OCI-M2 (cell line): ENCODE measurements around the gene FOXO6.

ENCODE experiments used
- DNase-seq: peaks from one replicate; lab custom pipeline; 2025; ENCODE audit not compliant: unreplicated experiment; lab: John Stamatoyannopoulos, UW

FOXO6 gene

DNA sequence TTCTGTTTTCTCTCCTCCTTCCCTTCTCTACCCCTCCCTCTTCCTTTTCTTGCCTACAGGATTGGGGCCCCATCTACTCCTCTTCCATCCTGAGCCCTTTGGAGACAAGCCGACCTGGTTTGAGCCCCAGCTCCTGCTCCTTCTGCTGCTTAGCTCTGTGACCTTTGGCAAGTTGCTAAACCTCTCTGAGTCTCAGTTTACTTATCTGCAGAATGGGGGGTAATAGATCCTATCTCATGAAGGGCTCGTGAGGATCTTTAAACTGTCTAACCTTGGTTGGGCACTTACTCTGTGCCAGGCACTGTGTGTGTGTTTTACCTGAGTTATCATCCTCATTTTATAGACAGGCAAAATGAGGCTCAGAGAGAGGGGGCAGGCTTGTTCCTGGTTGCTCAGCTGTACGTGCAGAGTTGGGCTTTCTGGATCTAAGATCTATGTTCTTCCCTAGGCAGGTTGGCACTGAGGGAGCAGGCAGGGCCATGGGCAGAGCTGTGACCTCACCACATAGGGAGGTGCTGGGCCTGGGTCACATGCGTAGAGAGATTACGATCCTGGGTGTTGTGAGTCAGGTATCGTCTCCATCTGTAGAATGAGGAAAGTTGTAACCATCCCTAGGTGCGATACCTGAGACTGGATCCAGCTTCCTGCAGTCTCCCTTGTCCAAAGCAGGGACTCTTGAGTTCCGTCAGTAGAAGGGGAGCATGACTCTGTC lies 58.5 kb downstream of the FOXO6 start:
- no peak for DNase-seq

DNA sequence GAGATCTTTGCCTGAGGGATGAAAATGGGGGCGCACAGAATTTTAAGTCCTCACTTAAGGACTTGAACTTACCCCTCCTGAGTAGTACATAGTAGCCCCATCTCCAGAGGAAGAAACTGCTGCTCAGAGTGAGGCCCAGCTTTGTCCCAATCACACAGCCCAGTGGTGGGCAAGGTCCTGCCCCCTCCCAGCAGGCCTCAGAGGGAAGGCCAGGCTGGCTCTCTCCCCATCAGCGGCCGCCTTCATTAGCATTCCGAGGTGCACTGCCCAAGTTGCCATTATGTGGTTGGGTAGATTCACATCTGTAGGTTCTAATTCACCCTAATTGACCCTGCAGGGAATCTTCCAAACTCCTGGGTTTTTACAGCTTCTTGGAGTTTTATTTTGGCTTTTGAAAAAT lies 59.1 kb downstream of the FOXO6 start:
- DNase-seq = no peak

DNA sequence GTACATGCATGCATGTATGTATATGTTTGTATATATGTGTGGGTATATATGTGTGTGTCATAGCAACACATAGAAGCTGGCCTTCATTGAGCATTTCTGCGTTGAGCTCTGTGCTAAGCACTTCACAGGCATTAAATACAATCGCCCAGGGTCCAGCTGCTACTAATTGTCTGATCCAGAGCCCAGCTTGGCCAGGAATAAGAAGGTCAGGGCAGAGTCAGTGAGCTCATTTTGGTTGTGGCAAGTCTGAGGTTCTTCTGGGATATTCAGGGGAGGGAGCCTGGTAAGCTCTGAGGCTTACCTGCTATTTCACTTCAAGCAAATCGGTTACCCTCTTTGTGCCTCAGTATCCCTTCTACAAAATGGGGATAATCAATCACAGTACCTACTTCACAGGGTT lies 59.6 kb downstream of the FOXO6 start:
- no peak for DNase-seq

DNA sequence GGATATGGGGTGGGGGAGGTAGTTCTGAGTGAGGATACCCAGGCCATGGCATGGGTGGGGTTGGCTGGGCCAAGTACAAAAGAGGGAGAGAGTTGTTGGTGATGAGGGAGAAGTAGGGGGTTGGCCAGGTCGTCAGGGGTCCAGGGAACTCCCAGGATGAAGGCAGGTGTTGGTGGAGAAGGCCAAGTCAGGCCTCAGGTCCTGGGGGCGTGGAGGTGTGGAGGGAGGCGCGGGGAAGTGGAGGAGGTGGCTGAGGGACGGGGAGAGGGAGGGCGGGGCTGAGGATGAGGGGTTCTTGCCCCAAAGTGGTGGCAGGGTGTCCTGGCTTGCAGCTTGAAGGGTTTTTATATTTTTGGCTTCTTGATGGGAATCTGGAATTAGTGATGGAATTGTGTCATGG lies 61.1 kb downstream of the FOXO6 start:
- DNase-seq = no peak

DNA sequence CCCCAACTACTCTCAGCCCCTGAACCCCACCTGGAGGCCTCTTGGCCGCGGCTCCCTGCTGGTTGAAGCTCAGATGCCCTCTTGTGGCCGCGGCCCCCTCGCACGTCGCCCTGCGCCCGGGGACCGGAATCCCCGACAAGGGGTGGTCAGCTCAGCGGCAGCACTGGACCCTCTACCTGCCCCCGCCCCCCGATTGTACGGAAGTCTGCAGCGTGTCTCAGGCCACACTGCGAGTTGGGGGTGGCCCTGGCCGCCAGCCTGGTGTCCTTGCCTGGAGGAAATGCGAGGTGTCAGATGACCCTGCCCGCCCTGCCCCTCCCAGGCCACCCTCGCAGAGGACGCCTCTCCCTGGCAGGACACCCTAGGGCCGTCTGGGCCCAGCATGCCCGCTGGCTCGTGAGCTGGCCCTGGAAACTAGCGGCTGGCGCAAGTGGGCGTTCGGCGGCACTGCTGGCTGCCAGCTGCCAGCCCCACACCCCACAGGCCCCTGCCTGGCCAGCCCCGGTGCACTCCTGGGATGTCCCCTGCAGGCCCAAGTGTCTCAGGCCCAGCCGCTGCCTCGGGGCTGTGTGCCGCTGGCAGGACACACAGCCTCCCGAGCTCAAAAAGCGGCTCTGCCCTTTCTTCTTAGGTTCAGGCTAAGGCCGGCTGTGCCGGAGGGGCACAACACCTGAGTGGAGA lies 62.4 kb downstream of the FOXO6 start:
- DNase-seq = no peak

DNA sequence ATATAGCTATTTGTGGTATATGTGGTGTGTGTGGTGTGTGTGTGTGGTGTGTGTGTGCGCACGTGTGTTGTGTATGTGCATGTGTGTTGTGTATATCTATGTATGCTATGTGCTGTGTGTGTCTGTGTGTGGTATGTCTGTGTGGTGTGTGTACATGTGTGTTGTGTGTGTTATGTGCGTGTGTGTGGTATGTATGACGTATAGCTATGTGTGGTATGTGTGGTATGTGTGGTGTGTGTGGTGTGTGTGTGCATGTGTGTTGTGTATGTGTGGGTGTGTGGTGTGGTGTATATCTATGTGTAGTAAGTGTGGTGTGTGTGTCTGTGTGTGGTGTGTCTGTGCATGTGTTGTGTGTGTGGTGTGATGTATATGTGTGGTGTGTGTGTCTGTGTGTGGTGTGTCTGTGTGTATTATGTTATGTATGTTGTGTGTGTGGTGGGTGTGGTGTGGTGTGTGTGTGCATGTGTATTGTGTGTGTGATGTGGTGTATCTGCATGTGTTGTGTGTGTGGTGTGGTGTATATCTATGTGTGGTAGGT lies 63.4 kb downstream of the FOXO6 start:
- no peak for DNase-seq

DNA sequence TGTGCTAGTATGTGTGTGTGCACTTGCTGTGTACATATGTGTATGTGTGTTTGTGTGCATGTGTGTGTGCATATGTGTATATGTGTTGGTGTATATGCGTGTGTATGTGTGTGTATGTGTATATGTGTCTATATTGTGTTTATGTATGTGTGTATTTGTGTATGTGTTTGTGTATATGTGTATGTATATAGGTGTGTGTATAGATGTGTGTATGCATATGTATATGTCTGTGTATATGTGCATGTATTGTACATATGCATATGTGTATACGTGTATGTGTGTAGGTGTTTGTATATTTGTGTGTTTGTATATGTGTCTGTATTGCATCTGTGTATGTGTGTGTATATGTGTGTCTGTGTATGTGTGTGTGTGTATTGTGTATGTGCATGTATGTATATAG lies 64.1 kb downstream of the FOXO6 start:
- DNase-seq = no peak

DNA sequence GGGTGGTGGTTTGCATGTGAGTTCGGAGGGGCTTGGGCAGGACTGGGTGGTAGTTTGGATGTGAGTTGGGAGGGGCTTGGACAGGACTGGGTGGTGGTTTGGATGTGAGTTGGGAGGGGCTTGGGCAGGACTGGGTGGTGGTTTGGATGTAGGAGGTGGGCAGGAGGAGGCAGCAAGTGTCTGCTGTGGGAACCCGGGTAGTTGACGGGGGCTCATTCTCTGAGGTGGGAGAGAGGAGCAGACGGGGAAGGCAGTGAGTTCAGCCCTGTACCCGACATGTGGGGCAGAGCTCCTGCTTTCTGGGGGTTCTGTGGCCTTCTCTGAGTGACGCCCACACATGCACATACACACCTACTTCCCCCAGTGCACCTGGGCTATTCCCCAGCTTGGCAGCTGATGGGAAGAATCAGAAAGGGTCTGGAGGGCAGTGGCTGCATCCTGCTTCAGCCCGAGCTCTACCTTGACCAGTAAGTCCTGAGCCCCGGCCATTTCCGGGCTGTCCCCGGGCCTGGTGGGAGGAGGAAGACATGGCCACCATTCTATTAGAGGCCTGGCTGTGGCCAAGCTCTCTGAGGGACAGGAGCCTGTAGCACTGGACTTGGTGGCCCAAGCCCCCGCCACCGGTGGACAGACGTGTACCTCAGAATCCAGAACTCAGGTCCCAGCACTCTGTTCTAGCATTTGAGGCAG lies 65.1 kb downstream of the FOXO6 start:
- DNase-seq = no peak

DNA sequence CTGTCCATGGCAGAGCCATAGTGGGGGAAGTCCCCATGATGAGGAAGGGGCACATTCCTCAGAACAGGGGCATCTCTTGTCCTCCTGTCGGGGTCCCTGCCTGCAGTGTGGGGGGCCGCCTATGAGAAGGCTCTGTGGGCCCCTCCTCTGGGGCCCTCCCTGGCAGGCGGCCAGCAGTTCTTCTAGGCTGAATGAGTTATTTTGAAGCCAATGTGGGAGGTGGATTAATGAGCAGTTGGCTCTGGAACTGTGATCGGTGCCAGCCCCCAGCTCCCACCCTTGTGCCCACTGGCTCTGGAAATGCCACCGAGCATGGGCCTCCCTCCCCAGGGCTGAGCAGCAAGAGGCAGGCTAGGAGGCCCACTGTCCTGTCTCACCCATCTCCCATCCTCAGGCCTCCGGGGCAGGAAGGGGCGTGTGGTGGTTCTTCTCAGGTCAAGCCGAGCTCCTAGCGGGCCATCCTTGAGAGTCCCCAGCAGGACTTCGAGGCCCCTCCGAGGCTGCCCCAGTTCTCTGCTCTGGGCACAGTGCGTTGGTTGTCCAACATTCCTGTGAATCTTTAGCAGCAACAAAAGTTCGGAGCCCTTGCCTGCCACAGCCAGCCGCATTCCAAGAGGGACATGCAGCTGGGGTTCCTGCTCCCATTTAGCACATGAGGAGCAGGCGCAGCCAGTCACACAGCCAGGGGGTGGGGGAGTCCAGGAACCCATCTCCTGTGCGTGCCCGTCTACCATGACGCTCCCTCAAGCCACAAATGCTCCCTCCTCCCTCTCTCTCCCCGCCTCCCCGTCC lies 66.1 kb downstream of the FOXO6 start:
- no peak for DNase-seq

DNA sequence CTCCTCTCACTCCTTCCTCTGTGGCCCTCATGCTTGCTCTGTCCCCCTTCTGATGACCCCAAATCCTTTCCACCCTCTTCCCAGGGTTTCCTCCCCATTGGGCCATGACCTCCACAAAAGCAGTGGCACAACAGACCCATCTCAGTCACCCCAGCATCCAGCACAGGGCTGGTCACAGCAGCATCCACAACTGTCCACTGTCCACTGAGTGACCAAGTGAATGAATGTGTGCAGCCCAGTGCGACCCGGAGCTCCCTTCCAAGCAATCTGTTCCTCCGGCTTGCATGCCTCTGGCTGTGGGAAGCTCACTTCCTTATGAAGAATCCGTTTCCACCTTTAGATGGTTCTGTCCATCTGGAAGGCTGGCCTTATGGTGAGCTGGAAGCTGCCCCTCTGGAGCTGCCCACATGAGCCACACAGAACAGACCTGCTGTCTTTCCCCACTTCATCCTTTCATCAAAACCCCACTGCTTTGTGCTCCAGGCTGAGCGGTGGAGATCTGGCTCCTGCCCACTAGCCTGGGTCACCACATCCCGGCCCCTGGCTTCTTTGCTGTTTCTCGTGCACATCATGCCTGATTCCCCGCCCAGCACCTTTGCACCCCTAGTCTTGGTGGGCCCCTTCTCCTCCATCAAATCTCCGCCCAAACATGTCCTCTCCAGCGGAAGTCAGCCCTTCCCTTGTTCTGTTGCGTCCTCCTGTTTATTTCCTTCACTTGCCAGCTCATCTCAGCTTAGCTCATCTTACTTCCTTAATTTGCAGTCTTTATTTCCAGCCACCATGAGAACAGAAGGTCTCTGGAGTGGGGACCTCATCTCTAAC lies 66.9 kb downstream of the FOXO6 start:
- no peak for DNase-seq

DNA sequence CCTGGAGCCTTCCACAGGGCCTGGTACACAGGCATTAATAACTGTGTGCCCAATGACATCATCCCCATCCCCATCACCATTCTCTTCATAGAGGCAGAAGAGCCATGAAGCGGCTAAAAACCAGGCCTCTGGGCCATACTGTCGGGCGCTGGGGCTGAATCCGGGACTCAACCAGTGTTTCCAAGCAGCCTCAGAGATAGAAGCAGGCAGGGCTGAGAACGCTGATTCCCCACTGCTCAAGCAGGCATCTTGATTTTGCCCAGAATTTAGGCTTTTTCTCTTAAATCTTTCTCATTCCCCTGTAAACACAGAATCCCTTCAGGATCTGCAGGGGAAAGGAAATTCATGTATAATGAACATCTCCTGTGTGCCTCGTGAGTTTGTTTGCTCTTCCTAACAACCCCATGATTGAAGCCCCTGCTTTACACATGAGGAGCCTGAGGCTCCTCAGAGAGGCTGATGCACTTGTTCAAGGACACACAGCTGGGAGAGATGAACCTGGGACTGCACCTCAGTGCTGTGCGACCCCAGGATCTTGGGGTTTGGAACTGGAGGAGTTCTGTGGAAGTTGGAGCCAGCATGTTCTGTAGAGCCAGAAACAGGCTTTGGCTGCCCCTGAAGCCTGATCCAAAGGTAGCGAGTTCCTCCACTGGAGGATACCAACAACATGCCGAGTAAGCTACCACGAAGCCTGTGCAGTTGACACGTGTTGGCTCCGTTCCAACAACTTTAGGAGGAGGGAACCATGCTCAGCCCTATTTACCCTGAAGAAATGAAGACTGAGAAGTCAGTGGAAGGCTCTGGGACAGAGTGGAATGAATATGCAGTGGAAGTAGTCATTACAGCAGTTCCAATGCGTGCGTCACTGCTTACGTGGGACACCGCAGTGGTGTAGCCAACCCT lies 67.8 kb downstream of the FOXO6 start:
- DNase-seq = no peak

DNA sequence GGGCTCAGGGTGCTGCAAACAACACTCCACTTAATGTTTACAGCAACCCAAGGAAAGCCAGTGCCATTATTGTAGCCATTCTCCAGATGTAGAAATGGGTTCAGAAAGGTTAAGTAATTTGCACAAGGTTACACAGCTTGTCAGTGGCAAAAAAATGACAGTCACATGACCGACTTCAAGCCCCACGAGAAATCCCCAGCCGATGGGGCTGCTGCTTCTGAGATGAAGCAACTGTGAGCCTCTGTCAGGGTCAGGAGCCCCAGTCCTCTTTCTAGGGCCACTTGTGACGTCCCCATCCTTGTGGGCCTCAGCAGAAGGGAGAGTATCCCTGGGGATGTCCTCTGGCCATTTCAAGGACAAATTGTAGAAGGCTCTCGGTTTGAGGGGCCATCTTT lies 68.4 kb downstream of the FOXO6 start:
- no peak for DNase-seq

DNA sequence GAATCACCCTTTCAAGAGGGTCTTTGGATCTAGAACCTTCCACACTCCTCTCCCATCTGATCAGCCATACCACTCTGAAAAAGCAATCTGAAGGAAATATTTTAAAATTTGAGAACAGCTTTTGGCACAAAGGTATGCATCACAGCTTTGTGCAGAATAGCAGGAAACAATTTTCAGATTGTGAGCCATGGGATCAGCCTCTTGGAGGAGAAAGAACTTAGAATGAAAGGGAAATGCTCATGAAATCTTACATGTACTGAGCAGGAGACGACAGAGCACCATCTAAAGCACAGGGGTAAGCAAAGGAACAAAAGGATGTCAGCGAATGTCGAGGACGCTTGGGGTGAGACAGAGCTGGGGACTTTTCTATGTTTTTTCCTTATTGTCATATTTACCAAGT lies 68.8 kb downstream of the FOXO6 start:
- DNase-seq = no peak

DNA sequence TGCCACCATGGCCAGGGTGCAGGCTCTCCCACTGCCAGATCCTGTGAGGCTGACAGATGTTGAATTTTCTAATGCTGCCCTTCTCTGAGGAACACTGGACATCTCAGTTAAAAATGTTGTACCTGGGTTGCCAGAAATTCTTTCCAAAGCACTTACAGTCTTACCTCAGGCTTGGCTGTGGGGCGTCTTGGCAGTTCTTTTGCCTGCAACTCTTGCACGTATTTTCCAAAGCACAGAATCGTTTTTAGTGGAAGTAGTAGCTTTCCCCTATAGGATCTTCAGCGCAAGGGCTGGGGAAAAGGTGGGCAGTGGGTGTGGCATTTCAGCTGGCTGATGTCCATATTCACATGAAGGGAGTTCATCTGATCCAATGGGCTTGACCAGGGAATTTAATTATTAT lies 69.3 kb downstream of the FOXO6 start:
- no peak for DNase-seq

DNA sequence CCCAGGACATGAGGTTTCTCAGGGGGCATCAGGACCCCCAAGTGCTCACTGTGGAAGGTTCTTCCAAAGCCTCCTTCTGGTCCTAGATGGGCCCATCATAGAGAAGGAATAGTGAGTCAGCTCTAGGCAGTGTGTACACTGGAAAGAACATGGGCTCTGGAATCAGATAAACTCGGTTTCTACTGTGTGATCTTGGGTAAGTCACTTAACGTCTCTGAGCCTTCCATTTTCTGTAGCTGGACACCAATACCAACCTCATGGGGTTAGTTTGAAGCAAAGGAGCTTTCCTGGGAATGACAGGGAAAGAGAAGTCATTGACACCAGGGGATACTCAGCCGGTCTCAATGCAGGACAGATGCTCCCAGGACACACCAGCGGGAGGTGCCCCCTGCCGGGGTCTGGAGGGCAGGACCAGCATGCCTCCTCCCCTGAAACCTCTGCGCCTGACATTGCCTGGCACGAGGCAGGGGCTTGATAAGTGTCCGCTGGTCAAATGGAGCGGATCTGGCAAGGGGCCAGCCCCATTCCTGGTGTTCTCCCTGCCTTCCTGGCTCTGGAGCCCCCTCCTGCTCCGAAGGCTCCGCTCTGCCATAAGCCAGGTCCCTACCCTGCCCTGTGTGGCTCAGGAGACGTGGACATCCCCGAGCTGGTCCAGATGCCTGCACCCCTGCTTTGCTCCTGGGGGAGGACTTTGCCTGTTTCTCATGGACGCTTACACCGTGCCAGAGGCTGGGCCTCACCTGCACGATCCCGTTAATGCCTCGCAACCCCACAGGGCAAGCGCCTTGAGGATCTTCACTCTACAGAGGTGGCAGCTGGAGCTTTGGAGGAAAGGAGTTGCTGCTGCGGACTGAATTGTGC lies 70.5 kb downstream of the FOXO6 start:
- no peak for DNase-seq
